K562 (cell line): Measurements from ENCODE around the gene ENTPD8. TPM values are rescaled to one million over a fixed set of nuclear protein-coding genes. Genes with fewer than 3 reads are reported as not detected.

Experiments
- ATAC-seq: fragments of 200-7000 bp; cut with Tn5 transposase; 3 replicates; pipeline ENCODE4 v1.9.1; 2020; ENCODE audit warnings: moderate library complexity
- BruUV-seq: library from RNA; stranded (reverse); fragments of 400-500 nt; replicated peaks from 2 replicates; lab custom pipeline; 2021; lab: Mats Ljungman, UMichigan
- CTCF ChIA-PET: fragments of 300-600 bp; formaldehyde crosslinking; extraction: SDS; loops from one replicate; lab custom pipeline; 2021; ENCODE audit warnings: low intra/inter-chr PET ratio; lab: Yijun Ruan, JAX
- POLR2A ChIA-PET: fragments of 300-600, 350-650 bp; sonication (Branson Sonifier 250); formaldehyde crosslinking; extraction: SDS; loops from one replicate; lab custom pipeline; 2021; ENCODE audit warnings: antibody characterized with exemption, inconsistent platforms; lab: Yijun Ruan, JAX
- DNase-seq, 4 experiments: peaks; one replicate each; pipeline versions ENCODE4 v3.0.0 to v3.0.0-alpha.2; 2011 to 2018; ENCODE audit warnings: low spot score in 3 of 4, mixed read lengths in 3 of 4; ENCODE audit errors: extremely low read depth in 1 of 4
- FAIRE-seq: peaks from 2 replicates; lab custom pipeline; 2011; peaks lifted over from hg19 to GRCh38; lab: Jason Lieb, UNC
- H2AFZ ChIP-seq: 2 replicates; pipeline ENCODE4 v1.6.0; 2011; ENCODE audit warnings: low read depth, low read length, control low read depth, inconsistent platforms
- H3K27ac ChIP-seq: fragments of 200-600 bp; 3 replicates; pipeline ENCODE4 v1.8.0; 2011; ENCODE audit warnings: low read depth, mild to moderate bottlenecking, control low read depth, inconsistent platforms, low read length, moderate library complexity, mixed read lengths; ENCODE audit errors: extremely low read depth
- H3K27me3 ChIP-seq, 2 experiments: fragments of 300-600 bp in 1 of 2; 2 replicates in 1 of 2; 3 replicates in 1 of 2; pipeline versions ENCODE4 v1.6.0 to v1.8.0; 2011; ENCODE audit warnings: inconsistent platforms in 2 of 2, low read length in 2 of 2, mild to moderate bottlenecking in 1 of 2, mixed read lengths in 1 of 2, moderate library complexity in 1 of 2; ENCODE audit not compliant: control insufficient read depth in 2 of 2, insufficient read depth in 2 of 2
- H3K36me3 ChIP-seq: fragments of 300-600 bp; 3 replicates; pipeline ENCODE4 v1.8.0; 2011; ENCODE audit warnings: mild to moderate bottlenecking, low read length, inconsistent platforms; ENCODE audit not compliant: control insufficient read depth, insufficient read depth
- H3K4me1 ChIP-seq, 2 experiments: fragments of 200-600 bp in 1 of 2; replicated peaks in 1 of 2; 2 replicates in 1 of 2; 3 replicates in 1 of 2; pipeline versions ENCODE4 v1.5.1 to v1.8.0; 2011; ENCODE audit warnings: inconsistent platforms in 2 of 2, low read length in 2 of 2, mild to moderate bottlenecking in 1 of 2, mixed read lengths in 1 of 2, moderate library complexity in 1 of 2; ENCODE audit not compliant: control insufficient read depth in 2 of 2, insufficient read depth in 2 of 2
- H3K4me2 ChIP-seq: 2 replicates; pipeline ENCODE4 v1.6.1; 2011; ENCODE audit warnings: low read length, control low read depth, inconsistent platforms, mixed read lengths; ENCODE audit not compliant: insufficient read depth
- H3K4me3 ChIP-seq: fragments of 200-600 bp; sonication (generic), shearing (Covaris generic); 2 replicates; pipeline ENCODE4 v1.5.1; 2016; ENCODE audit warnings: control low read depth, inconsistent platforms
- H3K79me2 ChIP-seq: fragments of 200-600 bp; 3 replicates; pipeline ENCODE4 v1.8.0; 2011; ENCODE audit warnings: low read length, inconsistent platforms; ENCODE audit not compliant: control insufficient read depth, insufficient read depth
- H3K9ac ChIP-seq, 2 experiments: 2 replicates each; pipeline versions ENCODE4 v1.6.0 to v1.6.1; 2011; ENCODE audit warnings: low read depth in 2 of 2, low read length in 2 of 2, control low read depth in 1 of 2, inconsistent platforms in 1 of 2, mild to moderate bottlenecking in 1 of 2, mixed read lengths in 1 of 2; ENCODE audit not compliant: insufficient read depth in 1 of 2
- H3K9me1 ChIP-seq: one replicate; pipeline ENCODE4 v1.6.0; 2011; ENCODE audit warnings: inconsistent platforms, mild to moderate bottlenecking, low read length, moderate library complexity; ENCODE audit not compliant: control insufficient read depth, insufficient read depth
- H3K9me3 ChIP-seq: replicated peaks from 2 replicates; pipeline ENCODE4 v1.5.1; 2011; ENCODE audit warnings: low read depth, low read length, inconsistent platforms; ENCODE audit not compliant: control insufficient read depth, insufficient read depth
- H4K20me1 ChIP-seq: replicated peaks from 2 replicates; pipeline ENCODE4 v1.6.1; 2011; ENCODE audit warnings: low read length, inconsistent platforms, mixed read lengths; ENCODE audit not compliant: control insufficient read depth, insufficient read depth
- ADNP ChIP-seq: fragments of 200-800 bp; sonication (Bioruptor generic); IDR thresholded peaks from 2 replicates; pipeline ENCODE4 v1.6.1; 2016; ENCODE audit warnings: missing genetic modification characterization, missing compliant biosample characterization
- EZH2 ChIP-seq: IDR thresholded peaks from 2 replicates; pipeline ENCODE4 v1.6.1; 2012; ENCODE audit warnings: low read depth, mild to moderate bottlenecking, inconsistent platforms, low read length, borderline replicate concordance
- GABPB2 ChIP-seq: fragments of 250-450 bp; sonication (Bioruptor Pico); conservative IDR thresholded peaks from 2 replicates; pipeline ENCODE4 v1.5.1; 2021; ENCODE audit warnings: mild to moderate bottlenecking
- POLR2G ChIP-seq: fragments of 200-400 bp; formaldehyde crosslinking; IDR thresholded peaks from 2 replicates; pipeline ENCODE4 v1.6.1; 2017; ENCODE audit warnings: low read depth, mild to moderate bottlenecking, antibody characterized with exemption, low read length, moderate library complexity
- RBFOX2 ChIP-seq: fragments of 200-400 bp; formaldehyde crosslinking; IDR thresholded peaks from 2 replicates; pipeline ENCODE4 v1.6.1; 2017; ENCODE audit warnings: low read depth, mild to moderate bottlenecking, low read length, moderate library complexity
- SREBF1 ChIP-seq: fragments of 150-350 bp; IDR thresholded peaks from 2 replicates; pipeline ENCODE4 v1.6.1; 2014; ENCODE audit warnings: antibody characterized with exemption, low read depth, low read length, borderline replicate concordance
- SRF ChIP-seq, 2 experiments: fragments of 250-450, 450-650 bp in 1 of 2; sonication (Bioruptor Pico) in 1 of 2; sonication (generic) in 1 of 2; formaldehyde crosslinking; IDR thresholded peaks; 2 replicates each; pipeline versions ENCODE4 v1.5.0 to v1.5.1; 2020 to 2022; ENCODE audit warnings: mild to moderate bottlenecking in 1 of 2, missing genetic modification reagents in 1 of 2
- STAT5B ChIP-seq: fragments of 250-450 bp; sonication (Bioruptor Pico); IDR thresholded peaks from 2 replicates; pipeline ENCODE4 v1.8.0; 2021; ENCODE audit warnings: mild to moderate bottlenecking, inconsistent platforms
- ZBTB7A ChIP-seq: IDR thresholded peaks from 2 replicates; pipeline ENCODE4 v1.6.1; 2011; ENCODE audit warnings: low read depth, mild to moderate bottlenecking, low read length, moderate library complexity, borderline replicate concordance; ENCODE audit not compliant: control insufficient read depth
- ZNF57 ChIP-seq: fragments of 450-650 bp; formaldehyde crosslinking; IDR thresholded peaks from 2 replicates; pipeline ENCODE4 v1.4.0; 2020; ENCODE audit warnings: mild to moderate bottlenecking, moderate library complexity
- WGBS: fragments of 100-300 bp; shearing (Covaris generic); methylation state at CpG from one replicate; pipeline ENCODE4 v1.1.6; 2016; ENCODE audit warnings: low coverage, mixed read lengths; ENCODE audit not compliant: insufficient coverage; ENCODE audit errors: missing lambda C conversion rate; 5-methylcytosine and 5-hydroxymethylcytosine counted together
- in situ Hi-C: fragments of 300-500 bp; cut with MboI; formaldehyde crosslinking; loops from 4 replicates; pipeline ENCODE4 v1.15.0; 2018; ENCODE audit warnings: inconsistent platforms, mixed read lengths
- intact Hi-C: fragments of 100-400 bp; cut with micrococcal nuclease; formaldehyde crosslinking; loops from 2 replicates; pipeline ENCODE4 v1.14.2; 2022
- polyA plus RNA-seq, 8 experiments: library from polyadenylated mRNA; depleted of rRNA in 4 of 8; stranded (reverse) in 5 of 8; unstranded in 3 of 8; fragments of >200 nt; fragmentation: Nextera tagmentation in 2 of 8; fragmentation: Illumina TruSeq in 1 of 8; extraction: Ambion mirVana in 2 of 8; extraction: Trizol in 1 of 8; gene quantifications; 2 replicates each; pipeline versions ENCODE4 v1.2.1 to v1.2.3, GENCODE V29; 2011 to 2014; ENCODE audit warnings: inconsistent platforms in 1 of 8, missing spikeins in 1 of 8
- total RNA-seq, 7 experiments: library from RNA; depleted of rRNA in 6 of 7; stranded (reverse); fragments of >200 nt in 6 of 7; fragmentation: Illumina TruSeq in 2 of 7; extraction: Trizol in 2 of 7; gene quantifications; 2 replicates each; pipeline versions ENCODE4 v1.2.1 to v1.2.3, GENCODE V29; 2011 to 2021; ENCODE audit warnings: low replicate concordance in 1 of 7
- TF ChIP-seq, protein P1 (sequence below): conservative IDR thresholded peaks from 2 replicates; pipeline ENCODE4 v1.6.1; 2011; ENCODE audit warnings: low read depth, mild to moderate bottlenecking, low read length; ENCODE audit not compliant: control insufficient read depth

The ENTPD8 gene
- total and polyA plus RNA-seq, 9 of the 15 experiments (the other 6 are each of a cell fraction or from before 2014, with no cell fraction given): 0.06 to 0.27 (median 0.19) TPM; not detected in 5

DNA sequence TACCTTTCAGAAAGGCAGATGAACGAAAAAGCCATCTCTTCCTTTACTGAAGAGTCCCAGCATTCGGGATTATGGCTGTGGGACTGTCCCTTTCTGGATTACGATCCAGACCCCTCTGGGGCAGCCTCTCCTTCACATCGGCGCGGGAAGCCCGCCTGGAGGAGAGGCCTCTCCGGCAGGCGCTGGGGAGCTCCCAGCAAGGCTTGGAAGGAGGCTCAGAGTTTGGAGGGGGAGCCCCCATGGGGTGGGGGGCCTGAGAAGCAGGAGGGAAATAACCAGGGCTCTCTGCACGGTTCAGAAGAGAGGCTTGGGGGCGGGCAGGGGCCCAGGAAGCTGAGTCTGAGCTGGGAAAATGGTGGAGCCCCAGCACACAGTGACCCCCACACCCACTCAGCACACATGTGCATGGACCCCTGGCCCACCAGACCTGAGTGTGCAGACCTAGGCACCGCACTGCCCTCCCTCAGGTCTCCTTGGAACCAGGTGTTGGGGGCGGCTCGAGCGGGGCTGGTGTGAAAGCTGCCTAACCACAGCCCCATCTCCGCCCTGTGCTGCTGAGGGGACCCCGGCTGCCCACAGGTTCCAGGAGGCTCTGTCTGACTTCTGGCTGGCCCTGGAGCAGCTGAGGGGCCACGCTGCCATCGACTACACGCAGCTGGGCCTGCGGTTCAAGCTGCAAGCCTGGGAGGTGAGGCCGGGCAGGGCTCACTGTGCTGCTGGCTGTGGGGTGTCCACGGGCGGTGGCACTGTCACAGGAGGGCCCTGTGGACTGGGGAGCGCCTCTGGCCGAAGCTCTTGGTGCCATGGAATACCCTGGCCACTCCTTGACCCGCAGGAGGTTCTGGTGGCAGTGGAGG, 13.5 kb downstream of the ENTPD8 start:
- Histone ChIP-seq H3K9me1 (no peaks in the 10 kb centered on the region), H3K36me3 (no peaks in the 10 kb centered on the region), H4K20me1 (no peaks in the 10 kb centered on the region), H2AFZ (no peak overlapping the region), H3K9me3 (no peaks in the 10 kb centered on the region), H3K27me3 (no peaks in the 10 kb centered on the region), H3K4me3 (no peak overlapping the region), H3K79me2 (peaks cover 4% of the 10 kb centered on the region; the same call in 2 of the 3 replicates), H3K27ac (no peak overlapping the region), H3K9ac (peak overlapping the region in 1 of 2 experiments; percentile 47; a peak in 1 of 4 replicates), H3K4me2 (no peak overlapping the region), H3K4me1 (peaks cover 25 to 83% of the 10 kb centered on the region in 2 experiments)
- FAIRE-seq: no peak
- POLR2A ChIA-PET: interaction anchor here (1.0 to 1.3 kb wide), 3 partner anchors 8 to 20 kb away, joined by 3 to 4 read pairs (median 4); no protein-coding TSS in a partner anchor
- DNase-seq: no peak
- intact Hi-C loops: loop anchor here (10.0 kb wide), 1 partner anchor 123 kb away; the partner anchor contains the start of gene NRARP
- CTCF ChIA-PET: no interaction called here
- no peak for ATAC-seq
- 75% methylated on average over 24 of the region's 27 CpGs for WGBS
- no TSS peak for BruUV-seq
- in situ Hi-C loops: no loop called here
- TF ChIP-seq EZH2 (no peak), GABPB2 (CRISPR knock-in tag) (no peak), ZNF57 (no peak), ZBTB7A (0 out of 2 replicates have a peak, but pooled peaks have one; percentile 20), RBFOX2 (0 out of 2 replicates have a peak, but pooled peaks have one; percentile 21), SRF (CRISPR knock-in tag; IDR thresholded peaks at IDR 0.05) (no peak), POLR2G (0 out of 2 replicates have a peak, but pooled peaks have one; percentile 54), SREBF1 (no peak), STAT5B (CRISPR knock-in tag) (no peak), ADNP (tag) (no peak)
- TF ChIP-seq, protein P1, sequence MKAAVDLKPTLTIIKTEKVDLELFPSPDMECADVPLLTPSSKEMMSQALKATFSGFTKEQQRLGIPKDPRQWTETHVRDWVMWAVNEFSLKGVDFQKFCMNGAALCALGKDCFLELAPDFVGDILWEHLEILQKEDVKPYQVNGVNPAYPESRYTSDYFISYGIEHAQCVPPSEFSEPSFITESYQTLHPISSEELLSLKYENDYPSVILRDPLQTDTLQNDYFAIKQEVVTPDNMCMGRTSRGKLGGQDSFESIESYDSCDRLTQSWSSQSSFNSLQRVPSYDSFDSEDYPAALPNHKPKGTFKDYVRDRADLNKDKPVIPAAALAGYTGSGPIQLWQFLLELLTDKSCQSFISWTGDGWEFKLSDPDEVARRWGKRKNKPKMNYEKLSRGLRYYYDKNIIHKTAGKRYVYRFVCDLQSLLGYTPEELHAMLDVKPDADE: no peak
